ENCODE data around the gene RNPS1.

DNA sequence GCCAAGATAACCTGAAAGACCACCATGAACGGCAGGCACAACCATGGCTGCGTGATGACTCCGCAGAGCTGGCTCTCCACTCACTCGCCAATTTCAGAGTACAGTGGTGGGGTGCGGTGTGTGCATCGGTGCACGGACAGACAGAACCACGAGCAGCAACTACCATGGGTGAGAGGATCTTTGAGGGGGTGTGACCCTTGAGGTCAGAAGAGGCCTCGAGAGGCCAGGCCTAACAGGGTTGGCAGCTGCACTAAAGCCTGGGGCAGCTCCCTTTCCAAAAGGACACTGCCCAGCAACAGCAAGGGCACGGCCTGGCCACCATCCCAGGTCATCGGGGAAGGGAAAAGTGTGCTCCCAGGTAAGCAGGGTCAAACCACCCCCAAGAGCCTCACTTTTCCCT is 14.6 kb downstream of the RNPS1 start:
- TF ChIP-seq, protein P1, sequence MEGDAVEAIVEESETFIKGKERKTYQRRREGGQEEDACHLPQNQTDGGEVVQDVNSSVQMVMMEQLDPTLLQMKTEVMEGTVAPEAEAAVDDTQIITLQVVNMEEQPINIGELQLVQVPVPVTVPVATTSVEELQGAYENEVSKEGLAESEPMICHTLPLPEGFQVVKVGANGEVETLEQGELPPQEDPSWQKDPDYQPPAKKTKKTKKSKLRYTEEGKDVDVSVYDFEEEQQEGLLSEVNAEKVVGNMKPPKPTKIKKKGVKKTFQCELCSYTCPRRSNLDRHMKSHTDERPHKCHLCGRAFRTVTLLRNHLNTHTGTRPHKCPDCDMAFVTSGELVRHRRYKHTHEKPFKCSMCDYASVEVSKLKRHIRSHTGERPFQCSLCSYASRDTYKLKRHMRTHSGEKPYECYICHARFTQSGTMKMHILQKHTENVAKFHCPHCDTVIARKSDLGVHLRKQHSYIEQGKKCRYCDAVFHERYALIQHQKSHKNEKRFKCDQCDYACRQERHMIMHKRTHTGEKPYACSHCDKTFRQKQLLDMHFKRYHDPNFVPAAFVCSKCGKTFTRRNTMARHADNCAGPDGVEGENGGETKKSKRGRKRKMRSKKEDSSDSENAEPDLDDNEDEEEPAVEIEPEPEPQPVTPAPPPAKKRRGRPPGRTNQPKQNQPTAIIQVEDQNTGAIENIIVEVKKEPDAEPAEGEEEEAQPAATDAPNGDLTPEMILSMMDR (conservative IDR thresholded peaks at IDR 0.05 in 1 of 2, IDR thresholded peaks at IDR 0.05 in 1 of 2; ENCODE audit: extremely low read depth in 1 of 2, insufficient read depth in 1 of 2, low read depth in 1 of 2, low read length in 2 of 2) = no peak
- no peak for TF ChIP-seq EZH2 (IDR thresholded peaks at IDR 0.05; ENCODE audit: borderline replicate concordance, low read length)

Measured in mammary epithelial cell (primary cell).